GM20431 (cell line): ENCODE data around the gene CTNND2.

Experiments
- in situ Hi-C: fragments of 300-500 bp; cut with MseI, MboI; formaldehyde crosslinking; loops from one replicate; pipeline ENCODE4 v1.15.0; 2020; ENCODE audit warnings: low sequenced_read_pairs; ENCODE audit not compliant: unreplicated experiment

The CTNND2 gene

DNA sequence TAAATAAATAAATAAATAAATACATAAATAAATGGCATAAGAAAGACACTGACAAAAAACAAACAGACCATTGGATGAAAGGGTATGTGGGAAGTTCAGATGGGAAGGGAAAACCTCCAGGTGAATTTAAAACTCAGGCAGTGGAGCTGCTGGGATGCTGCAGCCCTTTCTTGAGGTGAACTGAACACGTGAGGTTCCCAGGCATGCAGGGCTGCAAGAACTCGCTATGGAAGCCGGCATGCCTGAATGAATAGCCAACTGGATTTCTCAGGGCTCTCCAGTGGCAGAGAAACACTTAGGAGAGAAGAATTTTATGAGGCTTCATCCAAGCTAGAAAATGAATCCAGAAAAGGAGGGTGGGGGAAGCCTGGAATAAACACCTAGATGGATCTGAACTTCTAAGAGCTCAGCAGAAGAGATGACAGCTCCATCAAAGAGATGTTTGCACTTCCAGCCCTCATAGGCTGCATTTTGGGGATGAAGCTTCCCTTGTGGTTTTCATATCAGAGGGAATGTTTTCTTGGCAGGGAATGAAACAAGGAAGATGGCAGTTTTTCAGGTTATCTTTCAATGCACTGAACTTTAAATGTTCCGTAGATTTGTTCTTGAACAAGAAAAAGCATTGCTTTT lies 919.0 kb downstream of the CTNND2 start:
- in situ Hi-C loops = no loop called here

DNA sequence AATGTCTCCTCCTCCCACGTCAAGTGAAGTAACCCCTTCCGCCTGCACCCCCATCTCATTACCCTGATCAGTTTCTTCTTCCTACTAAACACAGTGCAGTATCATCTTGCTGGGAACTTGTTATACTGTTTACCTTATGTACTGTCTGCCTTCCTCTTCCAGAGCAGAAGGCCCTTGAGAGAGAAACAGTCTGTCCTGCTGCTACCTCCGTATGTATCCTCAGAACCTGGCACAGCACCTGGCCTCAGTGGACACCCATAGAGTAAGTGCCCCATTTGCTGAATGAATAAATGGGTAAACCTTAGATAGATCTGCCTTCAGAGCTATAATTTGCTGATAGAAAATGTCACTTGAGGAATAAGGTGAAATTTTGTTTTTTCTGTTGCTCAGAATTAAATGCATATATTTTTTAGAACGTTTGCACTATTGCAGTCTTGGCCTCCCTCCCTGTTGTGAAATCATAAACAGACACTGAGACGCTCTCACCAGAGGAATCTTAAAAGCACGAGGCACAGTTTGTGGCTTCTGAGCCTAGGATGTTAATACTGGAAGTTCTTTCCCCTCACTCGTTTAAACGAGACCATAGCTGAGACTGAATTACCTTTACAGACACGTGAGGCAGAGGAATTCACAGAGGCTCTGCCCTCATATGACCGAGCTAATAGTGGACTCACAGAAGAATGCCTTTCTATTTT lies 920.1 kb downstream of the CTNND2 start:
- in situ Hi-C loops = no loop called here

DNA sequence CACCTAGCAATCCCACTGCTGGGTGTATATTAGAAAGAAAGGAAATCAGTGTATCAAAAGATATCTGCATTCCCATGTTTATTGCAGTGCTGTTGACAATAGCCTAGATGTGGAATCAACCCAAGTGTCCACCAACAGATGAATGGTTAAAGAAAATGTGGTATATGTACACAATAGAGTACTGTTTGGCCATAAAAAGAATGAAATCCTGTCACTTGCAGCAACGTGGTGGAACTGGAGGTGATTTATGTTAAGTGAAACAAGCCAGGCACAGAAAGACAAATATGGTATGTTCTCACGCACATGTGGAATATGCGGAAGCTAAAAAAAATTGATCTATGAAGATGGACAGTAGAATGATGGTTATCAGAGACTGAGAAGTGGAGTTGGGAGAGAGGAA lies 921.6 kb downstream of the CTNND2 start:
- in situ Hi-C loops = no loop called here

DNA sequence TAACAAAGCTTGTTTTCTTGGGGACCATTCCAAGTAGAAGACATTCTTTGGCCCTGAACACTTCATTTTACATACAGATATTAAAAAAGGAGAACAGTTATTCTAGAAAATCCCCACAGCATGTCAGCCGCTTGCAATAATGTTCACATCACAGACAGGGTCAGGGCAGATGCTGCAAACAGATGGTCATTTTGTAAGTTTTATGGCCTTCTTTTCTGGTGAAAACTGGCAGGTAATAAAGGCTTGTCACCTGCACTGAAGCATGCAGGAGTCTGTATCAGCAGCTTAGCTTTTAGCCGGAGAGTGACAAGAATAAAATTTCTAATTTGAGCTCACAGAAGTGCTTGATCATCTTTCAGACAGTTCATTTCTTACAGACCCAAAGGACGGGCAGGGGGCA lies 922.3 kb downstream of the CTNND2 start:
- in situ Hi-C loops = no loop called here

DNA sequence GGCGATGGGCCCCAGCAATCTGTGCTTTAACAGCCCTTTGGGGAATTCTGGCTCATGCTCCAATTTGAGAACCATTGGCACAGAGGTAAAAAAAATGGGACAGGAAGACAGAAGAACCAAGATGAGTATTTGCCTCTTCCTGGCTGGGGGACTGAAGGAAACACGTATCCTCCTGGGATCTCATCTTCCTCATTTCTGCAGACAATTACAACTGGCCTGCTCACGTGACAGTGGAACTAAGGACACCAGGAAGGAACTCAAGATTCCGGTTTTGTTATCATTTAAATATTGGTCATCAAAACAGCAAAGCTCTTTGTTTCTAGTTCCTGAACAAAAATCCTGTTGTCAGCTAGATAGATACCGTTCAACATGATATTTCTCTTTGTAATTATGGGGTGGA lies 927.2 kb downstream of the CTNND2 start:
- in situ Hi-C loops = no loop called here

DNA sequence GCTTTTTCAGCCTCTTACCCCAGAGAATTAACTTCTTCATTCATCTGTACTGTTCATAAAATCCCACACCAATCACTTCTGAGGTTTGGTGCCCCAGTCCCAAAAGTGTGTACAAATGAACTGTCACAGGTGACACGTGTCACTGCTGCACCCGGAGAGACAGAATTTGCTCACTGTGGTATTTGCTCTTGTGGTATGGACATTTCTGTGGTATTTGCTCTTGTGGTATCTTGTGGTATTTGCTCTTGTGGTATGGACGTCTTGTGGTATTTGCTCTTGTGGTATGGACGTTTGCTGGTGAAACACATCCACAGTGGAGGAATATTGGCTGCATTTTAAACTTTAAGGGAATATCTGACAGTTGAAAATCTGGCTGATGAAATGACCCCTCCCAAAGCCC lies 928.3 kb downstream of the CTNND2 start:
- in situ Hi-C loops = no loop called here

DNA sequence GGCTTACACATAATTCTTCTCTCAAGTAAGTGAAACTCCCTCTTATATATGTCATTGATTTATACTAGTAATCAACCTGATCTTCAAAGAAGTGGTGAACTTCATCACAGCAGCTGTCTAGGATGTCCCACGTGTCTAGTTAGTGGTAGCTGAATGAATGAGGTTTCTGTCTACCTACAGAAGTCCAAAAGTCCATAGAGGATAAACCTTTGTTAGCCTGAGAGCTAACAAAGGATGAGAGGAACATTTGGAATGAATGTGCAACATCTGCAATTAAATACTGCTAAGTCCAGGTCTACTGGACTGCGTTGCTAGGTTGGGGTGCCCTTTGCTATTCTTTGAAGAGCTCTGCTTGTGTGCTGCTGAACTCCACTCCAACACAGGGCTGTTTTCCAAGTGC lies 929.4 kb downstream of the CTNND2 start:
- in situ Hi-C loops = no loop called here

DNA sequence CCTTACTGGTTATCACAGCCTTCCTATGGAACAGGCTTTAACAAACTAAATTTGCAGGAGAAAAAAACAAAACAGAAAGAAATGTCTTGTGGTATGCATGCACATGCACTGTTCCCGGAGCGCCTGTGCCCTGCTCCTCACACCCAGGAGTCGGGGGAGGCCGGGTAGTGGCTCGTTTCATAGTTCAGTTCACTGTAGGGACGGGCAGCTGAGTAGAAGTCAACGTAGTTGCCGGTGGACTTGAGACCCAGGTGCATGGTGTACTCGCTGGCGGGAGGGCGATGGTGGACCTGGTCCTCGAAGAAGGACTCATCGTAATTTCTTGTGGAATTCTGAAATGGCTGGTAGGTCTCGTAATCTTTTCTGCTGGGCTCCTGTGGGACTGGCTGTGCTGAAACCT lies 930.9 kb downstream of the CTNND2 start:
- in situ Hi-C loops = no loop called here

DNA sequence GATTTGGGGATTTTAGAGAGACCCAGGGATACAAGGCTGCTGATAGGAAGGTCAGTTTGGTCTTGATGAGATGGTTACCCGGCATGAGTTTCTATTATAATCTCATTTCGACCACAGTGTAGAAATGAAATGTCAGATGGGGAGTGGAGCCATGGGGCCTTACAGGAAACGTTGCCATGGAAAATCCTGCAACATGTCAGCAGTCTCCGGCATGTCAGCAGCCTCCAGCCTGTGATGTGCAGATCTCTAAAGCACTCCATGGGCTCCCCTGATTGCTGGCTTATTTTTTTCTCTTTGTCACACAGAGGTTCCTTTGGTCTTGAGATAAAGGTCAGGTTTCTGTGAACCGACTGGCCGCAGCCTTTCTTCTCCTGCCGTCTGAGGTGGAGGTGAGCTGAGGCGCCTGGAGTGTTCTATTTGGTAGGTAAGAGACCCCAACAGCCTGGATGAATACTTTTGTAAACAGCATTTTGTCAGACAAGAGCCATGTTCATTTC lies 934.5 kb downstream of the CTNND2 start:
- in situ Hi-C loops = no loop called here

DNA sequence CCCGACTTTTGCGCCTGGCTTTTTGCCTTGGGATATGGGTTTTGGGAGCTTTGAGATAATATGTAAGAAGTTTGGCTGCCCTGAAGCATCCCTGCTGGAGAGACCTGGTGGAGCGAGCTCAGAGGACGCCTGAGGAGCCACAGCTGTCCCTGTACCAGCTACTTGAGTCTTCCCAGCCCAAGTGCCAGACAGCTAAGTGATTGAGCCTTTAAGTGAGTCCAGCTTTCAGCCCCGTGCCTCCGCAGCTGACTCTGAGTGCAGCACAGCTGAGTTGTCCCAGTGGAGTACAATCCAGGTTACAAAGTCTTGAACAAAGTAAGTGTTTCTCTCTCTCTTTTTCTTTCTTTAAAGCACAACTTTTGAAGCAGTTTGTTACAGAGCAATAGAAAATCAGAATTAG lies 939.4 kb downstream of the CTNND2 start:
- in situ Hi-C loops = no loop called here

DNA sequence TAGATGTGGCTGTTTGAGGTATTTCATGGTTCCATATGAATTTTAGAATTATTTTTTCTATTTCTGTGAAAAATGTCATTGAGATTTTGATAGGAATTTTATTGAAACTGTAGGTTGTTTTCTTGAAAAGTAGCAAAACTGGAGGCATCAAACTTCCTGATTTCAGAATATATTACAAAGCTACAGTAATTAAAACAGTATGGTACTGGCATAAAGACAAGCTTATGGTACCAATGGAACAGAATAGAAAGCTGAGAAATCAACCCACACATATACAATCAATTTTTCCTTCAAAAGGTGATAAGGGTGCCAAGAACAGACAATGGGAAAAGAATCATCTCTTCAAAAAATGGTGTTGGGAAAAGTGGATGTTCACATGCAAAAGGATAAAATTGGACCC lies 945.5 kb downstream of the CTNND2 start:
- in situ Hi-C loops = no loop called here

DNA sequence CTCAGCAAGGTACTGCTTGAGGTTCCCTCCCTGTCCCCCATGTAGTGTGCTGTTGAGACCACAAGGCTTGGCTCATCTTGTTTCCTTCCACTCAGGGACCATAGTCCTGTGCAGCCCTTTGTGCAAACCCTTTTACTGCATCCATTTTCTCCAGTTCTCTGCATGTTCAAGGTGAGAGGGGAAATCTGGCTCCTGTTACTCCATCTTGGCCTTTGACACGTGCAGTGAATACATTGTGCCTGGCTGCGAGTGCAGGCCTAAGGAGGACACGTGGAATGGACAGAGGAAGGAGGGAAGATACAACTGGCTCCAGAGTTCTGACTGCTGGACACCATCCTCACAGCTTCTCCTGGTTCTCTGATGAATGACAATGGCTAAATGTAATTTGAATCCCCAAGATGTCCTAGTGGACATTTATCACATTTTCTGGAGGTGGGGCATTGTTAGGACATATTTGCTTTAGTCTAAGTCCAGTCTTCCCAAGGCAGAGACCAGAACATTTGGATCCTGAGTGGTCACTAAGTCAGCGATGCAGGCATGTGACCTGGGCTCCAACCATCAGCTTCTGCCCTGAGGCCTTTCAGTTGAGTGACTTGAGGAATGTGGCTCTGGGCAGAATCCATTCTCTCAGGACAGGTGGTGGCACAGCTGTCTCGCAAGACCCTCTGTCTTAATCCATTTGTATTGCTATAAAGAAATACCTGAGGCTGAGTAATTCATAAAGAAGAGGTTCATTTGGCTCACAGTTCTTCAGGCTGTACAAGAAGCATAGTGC lies 954.2 kb downstream of the CTNND2 start:
- in situ Hi-C loops = no loop called here

DNA sequence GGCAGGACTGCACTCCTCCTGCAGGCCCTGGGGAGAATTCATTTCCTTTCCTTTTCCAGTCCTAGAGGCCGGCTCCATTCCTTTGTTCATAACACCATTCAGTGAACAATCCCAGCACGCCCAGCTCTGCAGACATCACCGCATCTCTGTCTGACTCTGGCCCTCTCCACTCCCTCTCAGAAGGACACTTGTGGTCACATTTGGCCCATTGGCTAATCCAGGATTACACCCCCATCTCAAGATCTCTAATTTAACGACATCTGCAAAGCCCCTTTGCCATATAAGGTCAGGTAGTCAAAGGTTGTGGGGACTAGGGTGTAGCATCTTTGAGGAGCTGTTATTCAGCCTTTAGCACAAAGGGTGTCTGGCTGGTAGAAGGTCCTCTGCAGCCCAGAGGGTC lies 958.2 kb downstream of the CTNND2 start:
- in situ Hi-C loops = no loop called here

DNA sequence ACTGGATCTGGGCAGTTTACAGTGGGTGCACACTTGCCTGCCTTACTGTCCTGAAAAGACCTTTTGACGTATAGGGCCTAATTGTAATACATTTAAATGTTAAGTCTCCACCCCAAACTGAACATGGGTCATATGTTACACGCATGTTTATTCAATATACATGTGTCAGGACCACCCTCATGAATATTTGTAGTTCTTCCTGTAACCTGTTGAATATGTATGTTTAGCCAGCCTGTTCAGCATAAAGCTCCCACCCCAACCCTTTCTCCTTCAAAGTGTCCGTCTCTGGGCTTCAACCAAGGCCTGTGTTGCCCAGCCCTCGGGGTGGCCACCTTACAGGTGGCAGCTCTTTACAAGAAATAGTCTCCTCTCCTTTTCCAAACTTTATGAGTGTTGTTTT lies 962.3 kb downstream of the CTNND2 start:
- in situ Hi-C loops = no loop called here

DNA sequence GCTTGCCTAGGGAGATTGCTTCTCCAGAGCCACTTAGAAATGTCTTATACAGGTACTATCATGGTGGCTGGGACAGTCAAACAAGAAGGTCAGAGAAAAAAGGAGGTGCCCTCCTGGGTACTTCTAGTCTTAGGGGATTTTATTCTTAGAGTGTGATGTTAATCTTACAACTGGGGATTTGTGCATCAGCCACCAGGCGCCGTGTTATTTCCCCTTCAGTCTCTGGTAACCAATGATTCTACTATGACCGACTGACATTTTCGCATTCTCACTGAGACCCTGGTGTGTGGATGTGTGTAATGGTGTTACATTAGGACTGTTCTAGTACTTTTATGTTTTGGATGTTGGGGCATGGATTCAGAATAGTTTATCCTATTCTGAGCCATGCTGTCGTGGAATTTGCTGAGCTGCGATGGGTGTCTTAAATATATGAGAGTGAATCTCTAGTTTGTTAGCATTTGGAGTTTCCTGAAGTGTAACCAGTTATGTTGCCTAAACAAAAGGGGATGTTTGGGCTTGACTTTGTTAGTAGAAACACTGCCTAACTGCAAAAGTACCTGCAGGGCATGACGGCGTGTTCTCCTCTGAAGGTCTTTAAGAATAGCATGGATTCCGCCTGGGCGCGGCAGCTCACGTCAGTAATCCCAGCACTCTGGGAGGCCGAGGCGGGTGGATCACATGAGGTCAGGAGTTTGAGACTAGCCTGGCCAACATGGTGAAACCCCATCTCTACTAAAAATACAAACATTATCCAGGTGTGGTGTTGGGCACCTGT lies 968.0 kb downstream of the CTNND2 start:
- in situ Hi-C loops = no loop called here

DNA sequence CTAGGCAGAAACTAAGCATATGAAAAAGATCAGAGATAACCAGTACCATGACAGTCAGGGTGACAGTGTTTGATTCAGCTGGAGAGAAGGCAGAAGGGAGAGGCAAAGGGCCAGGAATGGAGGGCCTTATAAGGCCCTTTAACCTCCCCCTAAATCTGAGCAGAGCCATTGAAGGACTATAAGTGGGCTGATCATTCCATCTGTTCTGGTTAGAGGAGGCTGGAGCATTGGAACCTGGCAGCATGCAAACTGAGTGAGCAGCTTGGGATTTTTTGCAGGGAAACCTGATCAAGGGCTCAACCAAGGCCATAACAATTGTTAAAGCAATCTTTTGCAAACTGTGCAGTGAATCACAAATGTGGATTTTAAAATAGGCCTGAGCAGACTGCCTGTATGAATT lies 968.7 kb downstream of the CTNND2 start:
- in situ Hi-C loops = no loop called here

DNA sequence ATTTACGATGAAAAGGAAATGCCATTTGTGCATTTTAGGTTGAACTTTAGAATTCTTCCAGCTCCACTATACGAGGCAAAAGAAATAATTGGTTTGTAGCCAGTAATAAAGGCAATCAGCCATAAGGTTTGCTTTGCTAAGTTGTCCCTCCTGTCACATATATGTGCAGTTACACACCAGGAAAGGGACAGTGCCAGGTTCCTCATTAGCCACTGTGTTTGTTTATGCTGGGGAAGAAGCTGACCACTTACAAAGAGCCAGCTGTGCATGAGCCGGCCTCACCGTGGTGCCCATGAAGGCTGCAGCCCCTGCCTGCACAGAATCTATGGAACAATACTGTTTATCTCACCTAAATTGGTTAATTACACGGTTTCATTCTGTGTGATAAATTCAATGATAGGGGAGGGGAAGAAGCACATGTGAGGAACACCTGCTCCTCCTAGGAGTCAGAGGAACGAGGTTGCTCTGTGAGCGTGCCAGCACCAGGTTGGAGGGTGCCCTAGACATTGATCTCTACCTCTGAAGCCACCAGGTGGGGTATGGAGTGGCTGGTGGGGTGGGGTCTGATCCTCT lies 969.4 kb downstream of the CTNND2 start:
- in situ Hi-C loops = no loop called here

DNA sequence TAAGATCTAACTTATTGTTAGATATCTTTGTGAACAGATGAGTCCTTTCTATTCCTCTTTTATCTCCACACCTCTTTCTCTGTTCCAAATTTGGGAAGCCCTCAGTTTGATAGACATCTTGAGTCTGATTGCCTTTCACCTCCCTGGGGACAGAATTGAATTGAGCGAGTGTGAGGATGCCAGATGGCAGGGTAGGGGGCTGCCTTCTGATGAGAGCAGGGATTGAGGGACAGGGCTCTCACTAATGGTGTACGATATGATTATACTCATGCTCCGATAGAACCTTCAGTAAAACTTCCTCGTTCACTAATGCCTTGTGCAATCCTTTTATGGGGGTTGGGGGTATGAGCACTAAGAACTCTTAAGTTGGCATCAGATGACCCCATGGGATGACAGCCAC lies 971.1 kb downstream of the CTNND2 start:
- in situ Hi-C loops = no loop called here

DNA sequence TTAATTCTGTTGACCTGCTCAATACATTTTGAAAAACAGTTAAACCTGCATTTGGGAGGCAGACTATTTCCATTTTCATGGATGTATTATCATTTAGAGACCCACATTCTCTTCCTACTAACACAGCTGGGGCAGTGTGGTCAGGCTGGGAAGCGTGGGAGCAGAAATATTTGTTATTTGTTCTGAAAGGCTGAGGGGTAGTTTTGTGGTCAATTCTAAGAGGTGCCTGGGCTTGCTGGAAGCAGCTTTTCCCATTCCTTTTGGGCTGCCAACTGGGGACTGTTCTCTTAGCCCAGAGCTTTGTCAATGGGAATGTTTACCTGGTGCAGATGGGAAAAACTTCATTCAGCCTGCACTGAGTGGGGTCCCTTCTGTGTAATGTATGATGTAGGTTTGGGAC lies 971.8 kb downstream of the CTNND2 start:
- in situ Hi-C loops = no loop called here

DNA sequence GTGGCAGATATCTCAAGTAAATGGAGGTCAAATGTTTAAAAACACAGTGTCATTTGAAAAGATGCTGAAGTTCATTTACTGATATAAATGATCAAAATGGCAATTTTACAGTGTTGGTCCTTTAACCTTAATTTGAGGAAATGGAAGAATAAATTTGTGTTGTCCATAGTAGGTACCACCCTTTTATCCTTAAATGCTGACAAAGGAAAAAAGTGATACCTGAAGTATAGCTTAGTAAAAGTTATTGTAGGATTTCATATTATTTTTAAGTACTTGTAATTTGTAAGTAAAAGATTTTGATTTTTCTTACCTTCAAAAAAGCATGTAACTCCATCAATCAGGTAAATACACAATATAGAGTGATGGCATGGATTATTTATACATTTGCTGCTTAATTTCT lies 976.6 kb downstream of the CTNND2 start:
- in situ Hi-C loops = no loop called here
